ENCODE data around the gene RABGEF1.
"Not testable (repeated sequence)": the region's sequence is repeated elsewhere in the genome, so short reads cannot be mapped to it uniquely, and the experiment has no call there.

RABGEF1 gene

GRCh38 chr7:66743920-66744319 is 3.4 kb downstream of the RABGEF1 start:
- TF ChIP-seq CTCF (IDR thresholded peaks at IDR 0.05; ENCODE audit: insufficient read depth, missing control alignments): no peak
- DNase-seq (ENCODE audit: insufficient read length, low spot score) (no peak), FAIRE-seq (no peak)

- TF ChIP-seq CTCF (IDR thresholded peaks at IDR 0.05; ENCODE audit: insufficient read depth, missing control alignments): no peak
- DNase-seq (ENCODE audit: insufficient read length, low spot score) (no peak), FAIRE-seq (no peak)
Observed at GRCh38 chr7:66747385-66747784, 6.9 kb downstream of the RABGEF1 start.

- no peak for TF ChIP-seq CTCF (IDR thresholded peaks at IDR 0.05; ENCODE audit: insufficient read depth, missing control alignments)
- FAIRE-seq (no peak), DNase-seq (ENCODE audit: insufficient read length, low spot score) (no peak)
Observed at GRCh38 chr7:66747881-66748511, 7.5 kb downstream of the RABGEF1 start.

- FAIRE-seq (no peak), DNase-seq (ENCODE audit: insufficient read length, low spot score) (no peak)
- no peak for TF ChIP-seq CTCF (IDR thresholded peaks at IDR 0.05; ENCODE audit: insufficient read depth, missing control alignments)
Observed at GRCh38 chr7:66748791-66749190, 8.3 kb downstream of the RABGEF1 start.

GRCh38 chr7:66751945-66752344 is 11.4 kb downstream of the RABGEF1 start:
- DNase-seq (ENCODE audit: insufficient read length, low spot score): no peak
- no peak for TF ChIP-seq CTCF (IDR thresholded peaks at IDR 0.05; ENCODE audit: insufficient read depth, missing control alignments)
- no peak for FAIRE-seq

- FAIRE-seq: no peak
- no peak for TF ChIP-seq CTCF (IDR thresholded peaks at IDR 0.05; ENCODE audit: insufficient read depth, missing control alignments)
- no peak for DNase-seq (ENCODE audit: insufficient read length, low spot score)
Observed at GRCh38 chr7:66754541-66754940, 14.0 kb downstream of the RABGEF1 start.

- not testable (repeated sequence) for FAIRE-seq; DNase-seq (ENCODE audit: insufficient read length, low spot score)
Observed at GRCh38 chr7:66755059-66755458, 14.5 kb downstream of the RABGEF1 start.

- FAIRE-seq: not testable (repeated sequence)
Observed at GRCh38 chr7:66756227-66756626, 15.7 kb downstream of the RABGEF1 start.

More at GRCh38 chr7:66756227-66756626, 15.7 kb downstream of the RABGEF1 start:
- not testable (repeated sequence) for DNase-seq (ENCODE audit: insufficient read length, low spot score)
